ENCODE measurements around the gene SMIM22. TPM values are rescaled to one million over a fixed set of nuclear protein-coding genes. Genes with fewer than 3 reads are reported as not detected.

SMIM22 gene
- not detected in 2 replicates for total RNA-seq

GRCh38 chr16:4795181-4795827 is at the start of gene SMIM22:
Gene SMIM22, plus strand, starts transcription at chr16:4795369. Its CDS starts 366 bp downstream, at chr16:4795735.

GRCh38 chr16:4766875-4767628 is 28.1 kb upstream of the SMIM22 start, which contains the start of gene ZNF500:
Gene ZNF500, minus strand, starts transcription at chr16:4767162. Its CDS starts 1,184 bp downstream, at chr16:4765978.

GRCh38 chr16:4787627-4788482 is 7.3 kb upstream of the SMIM22 start, which contains the start of gene SEPTIN12:
Gene SEPTIN12, minus strand, starts transcription at chr16:4788345. Its CDS starts 700 bp downstream, at chr16:4787645.

GRCh38 chr16:4801962-4802658 is 6.9 kb downstream of the SMIM22 start, which contains the start of gene ROGDI:
Gene ROGDI, minus strand, starts transcription at chr16:4802633. Its CDS starts 62 bp downstream, at chr16:4802571.

Small RNA genes lying within 50 kb of the gene (small RNA-seq; reads per million reads assigned to genes)
- gene RF00017, result not detected

Other genes with a start within 250 kb of the SMIM22 start
- gene C16orf96, start 239.0 kb upstream of the SMIM22 start, total RNA-seq, result 0.11 and 0.13 TPM in 2 replicates
- 2.5 and 4.3 TPM in 2 replicates for gene UBALD1, start 180.5 kb upstream of the SMIM22 start, total RNA-seq
- 37.2 and 42.9 TPM in 2 replicates for gene MGRN1, start 170.5 kb upstream of the SMIM22 start, total RNA-seq
- 15.3 and 16.4 TPM in 2 replicates for gene NUDT16L1, start 101.8 kb upstream of the SMIM22 start, total RNA-seq
- 22.7 and 26.3 TPM in 2 replicates for gene ANKS3, start 61.1 kb upstream of the SMIM22 start, total RNA-seq
- 1.8 and 2.2 TPM in 2 replicates for gene DNAAF8, start 60.8 kb upstream of the SMIM22 start, total RNA-seq
- 11.1 and 11.3 TPM in 2 replicates for gene ZNF500, start 28.2 kb upstream of the SMIM22 start, total RNA-seq
- not detected in 2 replicates for gene SEPTIN12, start 7.0 kb upstream of the SMIM22 start, total RNA-seq
- 8.8 and 13.7 TPM in 2 replicates for gene ROGDI, start 7.3 kb downstream of the SMIM22 start, total RNA-seq
- 44.2 and 45.2 TPM in 2 replicates for gene GLYR1, start 51.9 kb downstream of the SMIM22 start, total RNA-seq
- 25.6 and 31.9 TPM in 2 replicates for gene UBN1, start 52.1 kb downstream of the SMIM22 start, total RNA-seq
- 9.7 and 13.7 TPM in 2 replicates for gene PPL, start 141.8 kb downstream of the SMIM22 start, total RNA-seq
- under 0.01 and 0.22 TPM in 2 replicates for gene SEC14L5, start 163.0 kb downstream of the SMIM22 start, total RNA-seq
- 19.5 and 21.6 TPM in 2 replicates for gene NAGPA, start 238.6 kb downstream of the SMIM22 start, total RNA-seq